HG02884 (cell line): ENCODE results near the gene FBXW11.

Experiments
- ATAC-seq: cut with Tn5 transposase; IDR thresholded peaks from one replicate; pipeline ENCODE4 v1.9.1; 2021; ENCODE audit warnings: mild to moderate bottlenecking, moderate library complexity; ENCODE audit not compliant: unreplicated experiment

Gene FBXW11

GRCh38 chr5:171847026-171847425, 159.4 kb downstream of the FBXW11 start:
- ATAC-seq: no peak

- ATAC-seq: no peak
Measured at GRCh38 chr5:171846323-171846722, 160.1 kb downstream of the FBXW11 start.

GRCh38 chr5:171845857-171846256, 160.6 kb downstream of the FBXW11 start:
- ATAC-seq: no peak

DNA sequence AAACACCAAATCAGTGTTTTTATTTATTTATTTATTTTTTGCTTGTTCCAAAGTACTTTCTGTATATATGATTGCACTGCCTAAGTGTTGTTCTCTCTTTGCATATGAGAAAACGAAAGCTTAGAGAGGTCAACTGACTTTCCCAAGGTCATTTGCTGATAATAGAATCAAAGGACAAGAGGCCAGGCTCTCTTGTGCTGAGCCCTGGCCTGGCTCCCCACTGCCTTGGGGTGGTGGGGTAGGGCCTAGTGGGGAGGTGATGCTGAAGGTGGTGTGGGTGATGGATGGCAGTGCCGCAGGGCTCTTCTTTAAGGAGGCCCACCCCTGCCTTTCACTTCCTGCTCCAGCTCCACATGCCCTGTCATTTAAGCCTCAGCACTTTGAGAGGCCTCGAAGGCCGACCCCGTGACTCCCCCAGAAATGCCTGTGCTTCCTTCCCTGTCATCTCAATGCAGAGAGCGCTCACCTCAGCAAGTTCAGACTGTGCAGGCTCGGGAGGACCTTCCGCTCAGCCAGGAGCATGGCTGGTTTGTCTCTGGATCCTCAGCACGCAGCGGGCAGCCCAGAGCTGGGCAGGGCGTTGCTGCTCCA, 161.3 kb downstream of the FBXW11 start:
- no peak for ATAC-seq

- no peak for ATAC-seq
Measured at GRCh38 chr5:171842777-171843328, 163.6 kb downstream of the FBXW11 start.

DNA sequence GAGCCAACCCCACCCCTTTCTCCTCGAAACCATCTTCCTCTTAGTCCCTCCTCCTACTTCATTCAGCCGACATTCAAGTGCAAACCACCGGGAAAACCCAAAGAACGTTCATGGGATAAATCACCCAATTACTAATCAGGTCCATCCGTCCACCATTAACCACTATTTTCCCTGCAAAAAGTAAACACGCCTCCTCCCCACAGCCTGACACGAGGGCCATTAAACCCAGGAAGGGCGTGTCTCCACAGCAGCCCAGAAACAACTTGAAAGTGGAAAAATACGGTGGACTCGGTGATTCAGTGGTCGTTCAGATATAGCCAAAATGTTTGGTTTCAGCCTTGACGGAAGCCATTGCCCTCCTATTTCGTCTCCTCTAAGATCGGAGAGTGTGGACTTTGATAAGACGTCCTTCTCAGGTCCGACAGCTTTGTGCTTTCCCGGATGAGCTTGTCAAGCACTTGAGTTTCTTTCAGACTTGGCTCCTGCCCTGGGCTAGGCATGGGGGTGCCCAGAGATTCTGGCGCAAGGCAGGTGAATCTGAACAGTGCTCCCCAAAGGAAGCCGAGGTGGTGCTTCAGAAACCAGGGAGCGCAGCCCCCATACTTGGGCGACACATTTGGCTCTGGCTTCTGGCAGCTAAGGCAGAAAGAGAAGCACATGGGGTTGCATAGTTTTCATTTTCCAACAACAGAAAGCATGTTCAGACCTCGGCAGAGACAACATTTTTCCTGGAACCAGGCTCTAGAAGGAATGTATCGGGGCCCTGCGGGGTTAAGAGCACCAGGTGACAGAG, 164.3 kb downstream of the FBXW11 start:
- no peak for ATAC-seq

DNA sequence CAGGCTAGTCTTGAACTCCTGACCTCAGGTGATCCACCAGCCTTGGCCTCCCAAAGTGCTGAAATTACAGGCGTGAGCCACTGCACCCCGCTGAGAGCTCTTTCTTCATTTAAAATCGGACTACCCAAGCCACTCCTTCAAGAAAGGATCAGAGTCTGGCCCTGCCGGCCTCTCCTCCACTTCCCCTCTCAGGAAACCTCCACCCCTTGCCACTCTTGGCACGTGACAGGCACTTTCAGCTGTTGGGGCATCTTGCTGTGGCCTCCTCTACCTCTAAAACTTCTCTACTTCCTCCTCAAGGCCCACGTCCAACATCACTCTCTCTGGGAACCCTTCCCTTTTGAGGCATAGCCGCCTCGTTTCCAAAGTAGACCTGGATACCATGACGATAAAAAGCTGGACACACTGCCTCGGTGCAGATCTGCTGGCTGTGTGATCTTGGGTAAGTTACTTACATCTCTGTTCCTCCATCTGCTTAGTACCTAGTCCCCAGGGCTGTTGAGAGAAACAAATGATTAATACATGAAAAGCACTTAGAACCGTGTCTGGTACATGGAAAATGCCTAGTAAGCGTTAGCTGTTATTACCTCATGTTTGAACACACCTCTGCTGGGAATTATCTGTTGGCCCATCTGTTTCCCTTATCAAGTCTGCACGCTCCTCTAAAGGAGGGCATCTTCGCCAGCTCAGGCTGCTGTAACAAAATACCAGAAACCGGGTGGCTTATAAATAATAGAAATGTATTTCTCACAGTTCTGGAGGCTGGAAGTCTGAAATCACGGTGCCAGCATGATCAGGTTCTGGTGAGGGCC, 165.5 kb downstream of the FBXW11 start:
- ATAC-seq: no peak

- no peak for ATAC-seq
Measured at GRCh38 chr5:171840066-171840465, 166.4 kb downstream of the FBXW11 start.

GRCh38 chr5:171839112-171839511, 167.3 kb downstream of the FBXW11 start:
- no peak for ATAC-seq

- ATAC-seq: no peak
Measured at GRCh38 chr5:171838066-171838465, 168.4 kb downstream of the FBXW11 start.

- ATAC-seq: no peak
Measured at GRCh38 chr5:171837522-171837921, 168.9 kb downstream of the FBXW11 start.

DNA sequence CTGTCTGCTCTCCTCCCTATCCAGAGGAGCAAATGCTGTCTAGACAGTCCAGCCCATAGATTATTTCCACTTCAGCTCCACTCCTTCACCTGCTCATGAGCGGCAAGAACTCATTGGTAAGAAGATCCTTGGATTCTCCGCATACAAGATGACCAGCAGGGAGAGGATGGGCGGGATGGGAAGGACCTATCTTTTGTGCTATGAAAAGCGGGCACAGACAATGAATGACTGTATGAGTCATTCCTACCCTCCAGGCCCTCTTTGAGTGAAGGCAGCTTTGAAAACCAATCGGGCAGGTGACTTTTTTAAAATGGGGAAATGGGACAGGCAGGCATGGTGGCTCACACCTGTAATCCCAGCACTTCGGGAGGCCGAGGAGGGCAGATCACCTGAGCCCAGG, 171.4 kb downstream of the FBXW11 start:
- ATAC-seq: no peak

DNA sequence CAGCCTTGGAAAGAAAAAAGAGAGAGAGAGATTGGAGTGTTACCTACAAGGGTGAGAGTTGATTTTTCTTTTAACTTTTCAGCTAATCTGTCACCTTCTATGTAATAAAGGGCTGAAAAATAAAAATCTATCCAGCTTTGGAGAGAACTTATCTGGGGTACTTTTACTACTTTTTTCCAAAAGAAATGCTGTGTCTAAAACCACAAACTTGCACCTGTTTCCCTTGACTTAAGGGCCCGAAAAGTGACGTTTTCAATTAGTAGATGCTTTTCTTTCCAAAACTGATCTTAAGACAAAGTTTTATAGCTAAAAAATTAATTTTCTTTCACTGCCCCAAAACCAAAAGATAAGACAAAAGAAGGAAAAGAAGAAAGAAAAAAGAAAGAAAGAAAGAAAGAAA, 172.0 kb downstream of the FBXW11 start:
- no peak for ATAC-seq

- ATAC-seq: no peak
Measured at GRCh38 chr5:171832775-171833174, 173.7 kb downstream of the FBXW11 start.

- ATAC-seq: no peak
Measured at GRCh38 chr5:171830686-171831085, 175.8 kb downstream of the FBXW11 start.

GRCh38 chr5:171827162-171827561, 179.3 kb downstream of the FBXW11 start:
- no peak for ATAC-seq

GRCh38 chr5:171826132-171826531, 180.3 kb downstream of the FBXW11 start:
- ATAC-seq: no peak

DNA sequence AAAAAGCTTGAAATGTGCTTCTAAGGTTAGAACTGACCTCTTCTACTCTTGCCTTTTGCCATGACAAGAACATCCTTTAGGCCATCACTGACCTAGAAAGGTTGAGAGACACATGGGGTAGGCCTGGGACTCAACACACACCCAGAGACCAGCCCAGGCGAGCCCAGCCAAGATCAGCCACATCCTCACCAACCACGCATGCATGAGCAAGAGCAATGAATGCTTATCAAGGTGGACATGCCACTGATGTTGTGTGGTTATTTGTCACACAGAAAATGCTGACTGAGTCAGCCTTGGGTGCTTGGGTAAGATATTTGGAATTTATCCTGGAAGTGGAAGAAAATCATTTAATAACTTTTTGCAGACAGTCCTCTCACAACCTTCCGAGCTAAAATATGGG, 181.4 kb downstream of the FBXW11 start:
- no peak for ATAC-seq

DNA sequence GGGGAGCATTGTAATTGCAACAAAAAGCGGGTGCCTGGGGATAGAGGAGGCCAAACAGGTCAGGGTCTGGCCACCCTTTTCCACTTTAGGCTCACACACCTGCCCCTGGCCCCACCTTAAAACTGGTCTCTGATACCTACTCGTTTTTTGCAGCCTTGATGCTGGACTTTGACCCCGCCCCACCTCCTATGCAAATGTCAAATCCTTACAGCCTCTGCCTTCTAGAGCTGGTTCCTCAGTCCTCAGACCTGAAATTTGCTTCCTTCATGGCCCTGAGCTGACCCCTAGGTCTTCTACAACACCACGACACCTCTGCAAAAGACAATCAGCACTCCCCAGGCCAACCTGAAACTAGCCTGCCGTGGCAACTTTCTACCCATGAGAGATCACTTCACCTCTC, 183.2 kb downstream of the FBXW11 start:
- no peak for ATAC-seq

DNA sequence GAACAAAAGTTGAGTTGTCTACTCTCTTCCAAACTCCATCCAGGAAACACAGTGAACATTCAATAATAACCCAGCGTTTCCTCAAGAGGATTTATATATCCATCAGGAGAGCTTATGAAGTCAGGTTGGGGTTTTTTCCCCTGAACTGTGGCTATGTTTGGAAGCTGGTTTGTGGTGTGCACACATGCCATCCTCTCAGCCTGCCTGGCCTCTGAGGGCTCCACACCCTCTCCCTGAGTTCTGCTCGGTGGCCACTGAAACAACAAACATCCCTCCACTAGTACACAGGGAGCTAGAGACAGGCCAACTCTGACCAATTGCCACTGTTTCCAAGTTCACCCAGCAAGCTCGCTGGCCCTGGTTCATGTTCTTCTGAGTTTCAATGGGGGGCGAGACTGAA, 185.2 kb downstream of the FBXW11 start:
- no peak for ATAC-seq

- no peak for ATAC-seq
Measured at GRCh38 chr5:171820561-171820960, 185.9 kb downstream of the FBXW11 start.

- no peak for ATAC-seq
Measured at GRCh38 chr5:171816666-171817065, 189.8 kb downstream of the FBXW11 start.
